Fibroblast of villous mesenchyme (primary cell): Measurements from ENCODE around the gene UIMC1. TPM values are rescaled to one million over a fixed set of nuclear protein-coding genes. Genes with fewer than 3 reads are reported as not detected.
"Not testable (repeated sequence)": the region's sequence is repeated elsewhere in the genome, so short reads cannot be mapped to it uniquely, and the experiment has no call there.

Experiments used
- DNase-seq: peaks from one replicate; pipeline ENCODE4 v3.0.0-alpha.2; 2010; ENCODE audit warnings: low read depth
- H3K4me3 ChIP-seq: 2 replicates; pipeline ENCODE4 v1.5.1; 2011; ENCODE audit warnings: low read depth, mild to moderate bottlenecking, low read length
- total RNA-seq: library from RNA; depleted of rRNA; stranded (reverse); fragments of >200 nt; gene quantifications from 2 replicates; pipeline ENCODE4 v1.2.3, GENCODE V29; 2012
- TF ChIP-seq, protein P1 (sequence below): IDR thresholded peaks from 2 replicates; pipeline ENCODE4 v1.5.1; 2012; ENCODE audit warnings: low read depth, mild to moderate bottlenecking, low read length; ENCODE audit not compliant: insufficient read depth

UIMC1 gene
- total RNA-seq = 59.2 and 63.1 TPM in 2 replicates

- H3K4me3 ChIP-seq = peak within 1 kb of the TSS; percentile 92
- DNase-seq = peak; percentile 94
- TF ChIP-seq, protein P1, sequence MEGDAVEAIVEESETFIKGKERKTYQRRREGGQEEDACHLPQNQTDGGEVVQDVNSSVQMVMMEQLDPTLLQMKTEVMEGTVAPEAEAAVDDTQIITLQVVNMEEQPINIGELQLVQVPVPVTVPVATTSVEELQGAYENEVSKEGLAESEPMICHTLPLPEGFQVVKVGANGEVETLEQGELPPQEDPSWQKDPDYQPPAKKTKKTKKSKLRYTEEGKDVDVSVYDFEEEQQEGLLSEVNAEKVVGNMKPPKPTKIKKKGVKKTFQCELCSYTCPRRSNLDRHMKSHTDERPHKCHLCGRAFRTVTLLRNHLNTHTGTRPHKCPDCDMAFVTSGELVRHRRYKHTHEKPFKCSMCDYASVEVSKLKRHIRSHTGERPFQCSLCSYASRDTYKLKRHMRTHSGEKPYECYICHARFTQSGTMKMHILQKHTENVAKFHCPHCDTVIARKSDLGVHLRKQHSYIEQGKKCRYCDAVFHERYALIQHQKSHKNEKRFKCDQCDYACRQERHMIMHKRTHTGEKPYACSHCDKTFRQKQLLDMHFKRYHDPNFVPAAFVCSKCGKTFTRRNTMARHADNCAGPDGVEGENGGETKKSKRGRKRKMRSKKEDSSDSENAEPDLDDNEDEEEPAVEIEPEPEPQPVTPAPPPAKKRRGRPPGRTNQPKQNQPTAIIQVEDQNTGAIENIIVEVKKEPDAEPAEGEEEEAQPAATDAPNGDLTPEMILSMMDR = no peak
Observed at GRCh38 chr5:177006265-177006972, at the start of gene UIMC1. Gene UIMC1, minus strand, starts transcription at chr5:177006779. Its CDS starts 24,164 bp downstream, at chr5:176982615.

- H3K4me3 ChIP-seq = no peak overlapping the region
- peak; percentile 8 for DNase-seq
- TF ChIP-seq, protein P1 = peak; percentile 13
Observed at GRCh38 chr5:177049285-177049684, 42.7 kb upstream of the UIMC1 start.

DNA sequence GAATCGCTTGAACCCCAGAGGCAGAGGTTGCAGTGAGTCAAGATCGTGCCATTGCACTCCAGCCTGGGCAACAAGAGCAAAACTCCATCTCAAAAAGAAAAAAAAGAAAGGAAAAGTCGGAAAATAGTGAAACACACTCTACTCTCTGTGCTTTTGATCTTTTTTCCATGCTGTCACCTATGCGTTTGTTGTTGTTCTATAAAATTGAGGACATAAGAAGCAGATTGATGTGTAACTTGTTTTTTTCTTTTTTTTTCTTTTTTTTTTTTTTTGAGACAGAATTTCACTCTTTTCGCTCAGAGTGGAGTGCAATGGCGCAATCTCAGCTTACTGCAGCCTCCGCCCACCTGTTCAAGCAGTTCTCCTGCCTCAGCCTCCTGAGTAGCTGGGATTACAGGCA lies 42.0 kb upstream of the UIMC1 start:
- not testable (repeated sequence) for DNase-seq, H3K4me3 ChIP-seq

- TF ChIP-seq, protein P1 = no peak
- DNase-seq = no peak
- H3K4me3 ChIP-seq = no peak overlapping the region
Observed at GRCh38 chr5:177045631-177046030, 39.1 kb upstream of the UIMC1 start.

DNA sequence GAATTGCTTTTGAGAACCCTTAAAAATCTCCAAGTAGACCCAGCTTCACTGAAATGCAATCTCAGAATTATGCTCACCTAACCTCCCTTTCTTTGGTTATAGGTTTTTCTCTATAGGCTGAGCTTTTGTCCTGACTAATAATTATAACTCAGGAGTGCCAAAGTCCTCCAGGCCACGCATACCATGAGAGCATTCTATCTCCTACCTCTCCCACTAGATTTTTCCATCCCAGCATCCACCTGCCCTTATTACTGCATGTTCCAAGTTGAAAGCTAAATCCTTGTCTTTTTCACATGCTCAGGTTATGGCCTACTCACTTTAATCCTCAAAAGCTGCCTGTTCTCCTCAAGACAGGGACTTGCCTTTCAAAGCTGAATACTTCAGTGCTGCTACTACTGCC lies 38.1 kb upstream of the UIMC1 start:
- DNase-seq = no peak
- no peak overlapping the region for H3K4me3 ChIP-seq
- TF ChIP-seq, protein P1 = no peak

GRCh38 chr5:177043958-177044357 lies 37.4 kb upstream of the UIMC1 start:
- no peak for DNase-seq
- no peak overlapping the region for H3K4me3 ChIP-seq
- TF ChIP-seq, protein P1 = no peak

DNA sequence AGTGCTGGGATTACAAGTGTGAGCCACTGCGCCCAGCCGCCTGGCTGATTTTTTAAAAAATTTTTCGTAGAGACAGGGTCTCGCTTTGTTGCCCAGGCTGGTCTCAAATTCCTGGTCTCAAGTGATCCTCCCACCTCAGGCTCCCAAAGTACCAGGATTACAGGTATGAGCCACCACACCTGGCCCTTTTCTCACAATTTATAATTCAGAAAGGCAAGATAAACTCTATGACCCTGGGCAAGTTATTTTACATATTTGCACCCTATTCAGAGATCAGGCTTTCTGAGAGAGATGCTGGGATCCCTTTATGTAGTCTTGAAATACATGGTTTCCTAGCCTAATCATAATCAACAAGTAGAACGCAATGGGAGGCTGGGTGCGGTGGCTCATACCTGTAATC lies 36.5 kb upstream of the UIMC1 start:
- TF ChIP-seq, protein P1 = no peak
- no peak for DNase-seq
- no peak overlapping the region for H3K4me3 ChIP-seq
